GM19452 (cell line): ENCODE data around the gene MRPL9.

Experiments
- ATAC-seq: cut with Tn5 transposase; IDR thresholded peaks from one replicate; pipeline ENCODE4 v1.9.1; 2021; ENCODE audit not compliant: unreplicated experiment

MRPL9 gene

GRCh38 chr1:151713874-151714273 lies 49.4 kb downstream of the MRPL9 start:
- ATAC-seq, result no peak

- no peak for ATAC-seq
These were observed 50.3 kb downstream of the MRPL9 start for GRCh38 chr1:151713044-151713443.

GRCh38 chr1:151711951-151712350 lies 51.3 kb downstream of the MRPL9 start:
- ATAC-seq, result no peak

- ATAC-seq, result no peak
These were observed 52.1 kb downstream of the MRPL9 start for GRCh38 chr1:151711044-151711800.

GRCh38 chr1:151710187-151710840 lies 53.0 kb downstream of the MRPL9 start:
- ATAC-seq, result no peak
